Adipocyte (in vitro differentiated cells): ENCODE measurements around the gene TEK.

Experiments
- DNase-seq: peaks from one replicate; pipeline ENCODE4 v3.0.0-alpha.2; 2015; ENCODE audit warnings: low read depth
- H3K27me3 ChIP-seq: replicated peaks from 2 replicates; pipeline ENCODE4 v1.7.0; 2013; ENCODE audit warnings: mild to moderate bottlenecking, low read length, moderate library complexity; ENCODE audit not compliant: control insufficient read depth, insufficient read depth
- H3K36me3 ChIP-seq: 2 replicates; pipeline ENCODE4 v1.7.0; 2013; ENCODE audit warnings: low read length, mild to moderate bottlenecking, moderate library complexity; ENCODE audit not compliant: control insufficient read depth, insufficient read depth, severe bottlenecking
- H3K4me1 ChIP-seq: 2 replicates; pipeline ENCODE4 v1.7.0; 2013; ENCODE audit warnings: mild to moderate bottlenecking, low read length, moderate library complexity; ENCODE audit not compliant: control insufficient read depth, insufficient read depth
- H3K4me3 ChIP-seq: 2 replicates; pipeline ENCODE4 v1.7.0; 2013; ENCODE audit warnings: mild to moderate bottlenecking, low read length, moderate library complexity
- H3K9ac ChIP-seq: 2 replicates; pipeline ENCODE4 v1.7.0; 2013; ENCODE audit warnings: mild to moderate bottlenecking, low read length, moderate library complexity
- H3K9me3 ChIP-seq: 2 replicates; pipeline ENCODE4 v1.7.0; 2013; ENCODE audit warnings: mild to moderate bottlenecking, low read length, moderate library complexity; ENCODE audit not compliant: control insufficient read depth

TEK gene

GRCh38 chr9:27125030-27125429 lies 16.0 kb downstream of the TEK start:
- DNase-seq: peak; percentile 88
- H3K4me3 ChIP-seq: no peak overlapping the region

GRCh38 chr9:27125936-27126335 lies 16.9 kb downstream of the TEK start:
- peaks cover 15% of the 10 kb centered on the region for H3K4me1 ChIP-seq
- H3K4me3 ChIP-seq: no peak overlapping the region
- H3K27me3 ChIP-seq: no peaks in the 10 kb centered on the region
- H3K36me3 ChIP-seq: no peaks in the 10 kb centered on the region
- H3K9ac ChIP-seq: no peak overlapping the region
- no peak for DNase-seq
- H3K9me3 ChIP-seq: no peaks in the 10 kb centered on the region

More at GRCh38 chr9:27125030-27125429, 16.0 kb downstream of the TEK start:
- H3K9me3 ChIP-seq: no peaks in the 10 kb centered on the region
- H3K4me1 ChIP-seq: peaks cover 15% of the 10 kb centered on the region
- H3K36me3 ChIP-seq: no peaks in the 10 kb centered on the region
- no peaks in the 10 kb centered on the region for H3K27me3 ChIP-seq
- no peak overlapping the region for H3K9ac ChIP-seq

GRCh38 chr9:27126670-27127069 lies 17.6 kb downstream of the TEK start:
- H3K36me3 ChIP-seq: no peaks in the 10 kb centered on the region
- no peak overlapping the region for H3K4me3 ChIP-seq
- peaks cover 15% of the 10 kb centered on the region for H3K4me1 ChIP-seq
- H3K27me3 ChIP-seq: no peaks in the 10 kb centered on the region
- H3K9ac ChIP-seq: no peak overlapping the region
- H3K9me3 ChIP-seq: no peaks in the 10 kb centered on the region
- DNase-seq: no peak

- DNase-seq: no peak
- Histone ChIP-seq H3K9ac (no peak overlapping the region), H3K9me3 (no peaks in the 10 kb centered on the region), H3K4me3 (no peak overlapping the region), H3K27me3 (no peaks in the 10 kb centered on the region), H3K36me3 (no peaks in the 10 kb centered on the region), H3K4me1 (peaks cover 12% of the 10 kb centered on the region)
Measured at GRCh38 chr9:27129221-27129620, 20.2 kb downstream of the TEK start.

GRCh38 chr9:27131731-27132130 lies 22.7 kb downstream of the TEK start:
- H3K4me3 ChIP-seq: no peak overlapping the region
- no peaks in the 10 kb centered on the region for H3K9me3 ChIP-seq
- peak; percentile 33 for DNase-seq
- H3K27me3 ChIP-seq: no peaks in the 10 kb centered on the region
- no peak overlapping the region for H3K9ac ChIP-seq
- no peaks in the 10 kb centered on the region for H3K4me1 ChIP-seq
- no peaks in the 10 kb centered on the region for H3K36me3 ChIP-seq

GRCh38 chr9:27133817-27134216 lies 24.8 kb downstream of the TEK start:
- H3K9me3 ChIP-seq: no peaks in the 10 kb centered on the region
- no peak for DNase-seq
- H3K4me3 ChIP-seq: no peak overlapping the region
- H3K9ac ChIP-seq: no peak overlapping the region
- H3K36me3 ChIP-seq: no peaks in the 10 kb centered on the region
- no peaks in the 10 kb centered on the region for H3K27me3 ChIP-seq
- H3K4me1 ChIP-seq: no peaks in the 10 kb centered on the region

- Histone ChIP-seq H3K9me3 (no peaks in the 10 kb centered on the region), H3K9ac (no peak overlapping the region), H3K27me3 (no peaks in the 10 kb centered on the region), H3K4me3 (no peak overlapping the region), H3K4me1 (no peaks in the 10 kb centered on the region), H3K36me3 (no peaks in the 10 kb centered on the region)
- no peak for DNase-seq
Measured at GRCh38 chr9:27142299-27142930, 33.4 kb downstream of the TEK start.

GRCh38 chr9:27145143-27145542 lies 36.1 kb downstream of the TEK start:
- no peaks in the 10 kb centered on the region for H3K4me1 ChIP-seq
- no peaks in the 10 kb centered on the region for H3K36me3 ChIP-seq
- H3K9ac ChIP-seq: no peak overlapping the region
- no peaks in the 10 kb centered on the region for H3K9me3 ChIP-seq
- no peak for DNase-seq
- no peaks in the 10 kb centered on the region for H3K27me3 ChIP-seq
- H3K4me3 ChIP-seq: no peak overlapping the region

- Histone ChIP-seq H3K9me3 (no peaks in the 10 kb centered on the region), H3K9ac (no peak overlapping the region), H3K27me3 (no peaks in the 10 kb centered on the region), H3K36me3 (no peaks in the 10 kb centered on the region), H3K4me3 (no peak overlapping the region), H3K4me1 (peaks cover 24% of the 10 kb centered on the region)
- DNase-seq: no peak
Measured at GRCh38 chr9:27149651-27150050, 40.6 kb downstream of the TEK start.

GRCh38 chr9:27150746-27151406 lies 41.9 kb downstream of the TEK start:
- Histone ChIP-seq H3K9me3 (no peaks in the 10 kb centered on the region), H3K36me3 (no peaks in the 10 kb centered on the region), H3K9ac (no peak overlapping the region), H3K27me3 (no peaks in the 10 kb centered on the region), H3K4me1 (peaks cover 32% of the 10 kb centered on the region), H3K4me3 (peak overlapping the region; percentile 40)
- peak; percentile 64 for DNase-seq

GRCh38 chr9:27151693-27152404 lies 42.8 kb downstream of the TEK start:
- peaks cover 32% of the 10 kb centered on the region for H3K4me1 ChIP-seq
- no peaks in the 10 kb centered on the region for H3K27me3 ChIP-seq
- peak overlapping the region; percentile 40 for H3K4me3 ChIP-seq
- H3K9ac ChIP-seq: no peak overlapping the region
- peak; percentile 70 for DNase-seq
- H3K36me3 ChIP-seq: no peaks in the 10 kb centered on the region
- no peaks in the 10 kb centered on the region for H3K9me3 ChIP-seq
